ENCODE measurements around the gene ATRNL1.

The ATRNL1 gene

DNA sequence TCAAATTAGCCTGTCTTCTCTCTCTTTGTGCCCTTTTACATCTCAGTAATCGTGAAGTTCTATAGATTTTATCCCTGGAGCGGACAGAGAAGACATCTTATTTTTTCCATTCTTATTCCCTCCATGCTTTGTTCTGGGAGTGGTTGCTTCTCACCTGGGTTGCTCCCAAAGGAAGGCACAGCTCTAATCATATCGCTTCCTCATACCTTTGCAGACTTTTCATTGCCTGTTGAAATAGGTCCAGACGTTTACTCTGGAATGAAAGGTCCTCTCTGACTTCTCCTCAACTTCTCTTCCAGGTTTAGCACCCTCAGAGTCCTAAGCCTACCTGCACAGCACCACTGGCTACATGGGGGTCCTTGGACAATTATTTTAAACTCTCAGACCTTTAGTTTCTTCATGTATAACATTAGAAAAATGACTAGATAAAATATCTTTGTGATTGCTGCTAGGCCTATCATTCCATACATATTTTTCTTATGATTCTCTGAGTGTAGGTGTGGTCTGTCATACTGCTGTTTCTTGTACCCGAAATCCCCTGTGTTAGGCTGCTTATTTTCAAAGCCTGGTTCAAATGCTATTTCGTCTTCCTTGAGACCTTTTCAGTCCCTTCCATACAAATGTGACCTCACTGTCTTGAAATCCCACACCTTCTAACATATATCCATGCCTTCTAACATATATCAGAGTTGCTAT is 761.7 kb downstream of the ATRNL1 start:
- DNase-seq: no peak

DNA sequence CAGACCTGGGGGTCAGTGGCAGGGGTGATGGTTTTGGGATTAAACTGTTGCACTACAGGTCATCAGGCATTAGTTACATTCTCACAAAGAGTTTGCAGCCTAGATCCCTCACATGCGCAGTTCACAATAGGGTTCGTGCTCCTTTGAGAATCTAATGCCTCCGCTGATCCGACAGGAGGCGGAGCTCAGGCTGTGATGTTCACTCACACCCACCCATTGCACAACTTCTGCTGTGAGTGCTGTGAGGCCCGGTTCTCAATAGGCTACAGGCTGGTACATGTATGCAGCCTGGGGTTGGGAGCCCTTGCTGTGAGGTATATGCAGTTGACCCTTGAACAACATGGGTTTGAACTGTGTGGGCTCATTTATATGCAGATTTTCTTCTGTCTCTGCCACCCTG is 763.4 kb downstream of the ATRNL1 start:
- DNase-seq: no peak

DNA sequence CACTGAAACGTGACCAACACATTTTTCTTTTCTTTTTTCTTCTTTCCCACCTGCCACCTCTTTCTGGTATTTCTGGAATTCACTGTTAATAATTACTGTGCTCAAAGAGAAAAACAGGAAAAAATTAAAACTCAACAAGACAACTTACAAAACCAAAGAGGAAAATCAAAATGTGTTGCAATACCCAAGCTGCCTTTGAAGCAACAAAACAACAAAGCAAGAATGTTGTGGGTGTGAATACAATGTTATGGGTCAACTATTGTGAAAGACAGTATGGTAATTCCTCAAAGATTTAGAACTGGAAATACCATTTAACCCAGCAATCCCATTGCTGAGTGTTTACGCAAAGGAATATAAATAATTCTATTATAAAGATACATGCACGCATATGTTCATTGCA is 764.7 kb downstream of the ATRNL1 start:
- DNase-seq: no peak

DNA sequence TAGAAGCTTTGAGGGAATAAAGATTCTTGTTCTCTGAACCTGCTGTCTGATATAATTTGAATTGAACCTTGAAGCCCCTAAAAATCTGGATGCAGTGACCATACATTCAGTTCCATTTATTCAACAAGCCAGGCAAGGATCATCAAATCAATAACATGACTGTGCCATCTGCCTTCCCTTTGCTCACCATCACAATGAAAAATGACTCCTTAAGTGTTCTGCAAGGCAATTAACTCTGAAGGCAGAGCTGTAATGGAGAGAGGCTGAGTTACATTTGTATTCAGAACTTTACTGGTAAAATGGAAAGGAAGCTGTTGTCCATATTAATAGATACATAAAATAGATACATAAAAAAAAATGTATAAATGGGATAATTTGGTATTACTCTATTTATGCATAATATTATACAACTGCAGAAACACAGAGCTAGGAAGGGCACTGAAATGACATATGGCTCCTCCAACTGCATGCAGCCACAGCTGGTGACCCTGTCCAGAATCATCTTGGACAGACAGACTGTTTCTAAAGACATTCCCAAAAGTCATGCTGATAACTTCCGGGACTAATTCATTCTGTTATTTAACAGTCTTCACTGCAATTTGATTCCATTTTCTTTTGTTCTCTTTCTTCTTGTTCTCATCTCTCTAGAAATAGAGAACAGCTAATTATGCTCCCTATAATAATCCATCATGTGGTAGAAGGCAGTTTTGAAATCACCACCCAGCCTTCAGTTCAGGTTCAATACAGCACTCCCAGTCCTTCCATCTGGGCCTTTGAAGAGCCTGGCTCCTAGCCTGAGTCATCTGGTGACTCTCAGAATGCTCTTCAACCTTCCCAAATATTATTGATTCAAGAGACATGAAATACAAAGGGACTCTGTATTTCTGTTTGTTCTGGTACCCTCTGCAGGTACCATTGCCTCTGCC is 767.3 kb downstream of the ATRNL1 start:
- no peak for DNase-seq

DNA sequence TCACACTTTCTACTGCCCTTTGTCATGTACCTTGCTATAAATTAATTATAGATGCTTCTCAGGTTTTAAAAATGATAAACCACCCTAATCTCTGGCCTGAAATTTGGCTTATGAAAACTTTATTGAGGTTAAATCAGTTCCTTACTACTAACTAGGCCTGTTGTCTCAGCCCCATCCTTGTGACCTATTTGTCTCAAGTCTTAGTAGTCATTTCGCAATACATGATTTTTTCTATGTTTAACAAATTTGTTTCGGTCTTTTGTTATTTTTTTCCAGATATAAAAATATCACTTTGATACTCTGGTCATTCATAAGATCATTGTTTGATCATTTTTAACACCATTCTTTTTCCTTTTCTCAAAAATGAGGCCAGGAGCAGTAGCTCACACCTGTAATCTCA is 768.3 kb downstream of the ATRNL1 start:
- no peak for DNase-seq

DNA sequence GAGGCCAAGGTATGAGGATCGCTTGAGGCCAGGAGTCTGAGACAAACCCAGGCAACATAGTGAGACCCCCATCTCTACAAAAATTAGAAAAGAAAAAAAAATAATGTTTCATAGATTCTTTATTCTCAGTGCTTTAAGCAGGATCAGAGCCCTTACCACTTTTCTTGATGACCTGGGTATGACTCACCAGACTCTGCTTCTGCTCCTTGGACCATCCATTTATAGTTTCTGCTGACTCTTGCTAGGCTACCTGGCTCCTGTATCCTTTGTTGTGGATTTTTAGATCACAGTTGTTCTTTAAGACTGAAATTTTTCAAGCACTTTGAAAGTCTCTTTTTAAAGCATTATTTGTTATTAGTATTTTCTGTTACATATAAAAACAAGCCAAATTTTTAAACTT is 768.7 kb downstream of the ATRNL1 start:
- no peak for DNase-seq

DNA sequence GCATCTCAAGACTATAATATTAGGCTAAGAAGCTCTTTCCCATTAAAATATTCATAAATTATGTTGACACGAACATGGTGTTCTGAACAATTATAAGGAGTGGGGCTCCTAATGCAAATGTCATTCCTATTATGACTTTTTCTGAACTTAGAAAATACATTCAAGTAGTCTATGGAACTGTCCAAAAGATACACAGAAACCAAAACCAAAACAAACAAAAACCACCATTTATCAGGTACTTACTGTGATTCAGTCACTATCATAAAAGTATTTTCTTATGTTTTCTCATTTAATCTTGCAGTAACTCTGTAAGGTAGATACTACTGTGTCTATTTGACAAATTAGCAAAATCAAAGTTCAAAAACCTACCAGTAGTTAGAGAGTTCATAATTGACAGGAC is 773.0 kb downstream of the ATRNL1 start:
- DNase-seq: no peak

DNA sequence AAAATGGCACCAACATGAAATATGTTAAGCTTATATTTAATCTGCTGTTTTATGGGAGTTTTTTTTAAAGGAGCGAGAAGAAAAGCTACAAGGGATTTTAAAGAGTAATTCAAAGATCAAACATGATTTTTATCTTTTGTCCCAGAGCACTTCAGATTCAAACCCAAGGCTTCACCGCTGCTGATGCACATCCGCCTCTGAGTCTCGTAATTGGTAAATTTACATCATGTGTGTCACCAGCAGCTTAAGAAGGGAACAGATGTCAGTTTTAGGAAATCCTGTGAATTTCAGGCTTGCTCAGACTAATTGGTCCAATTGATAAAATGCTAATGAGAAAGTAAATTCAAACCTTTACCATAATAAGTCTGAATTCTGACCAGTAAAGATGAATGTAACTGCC is 773.5 kb downstream of the ATRNL1 start:
- no peak for DNase-seq

DNA sequence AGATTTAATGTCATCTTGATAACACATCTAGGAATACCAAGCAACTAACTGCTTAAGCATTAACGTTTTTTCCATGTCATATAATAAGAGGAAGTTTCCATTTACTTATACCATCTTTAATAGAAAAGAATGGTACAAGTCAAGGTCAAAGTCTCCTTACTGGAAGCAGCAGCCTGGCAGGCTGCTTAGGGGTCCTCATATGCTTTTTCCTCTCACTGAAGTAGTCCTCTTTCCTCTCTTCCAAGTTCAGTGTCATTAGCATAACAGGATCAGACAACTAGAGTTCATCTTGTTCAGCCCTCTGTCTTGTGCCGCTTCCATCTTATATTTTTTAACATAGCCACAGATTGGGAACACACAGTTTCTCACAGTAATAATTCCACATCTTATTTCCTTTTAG is 774.1 kb downstream of the ATRNL1 start:
- DNase-seq: no peak

DNA sequence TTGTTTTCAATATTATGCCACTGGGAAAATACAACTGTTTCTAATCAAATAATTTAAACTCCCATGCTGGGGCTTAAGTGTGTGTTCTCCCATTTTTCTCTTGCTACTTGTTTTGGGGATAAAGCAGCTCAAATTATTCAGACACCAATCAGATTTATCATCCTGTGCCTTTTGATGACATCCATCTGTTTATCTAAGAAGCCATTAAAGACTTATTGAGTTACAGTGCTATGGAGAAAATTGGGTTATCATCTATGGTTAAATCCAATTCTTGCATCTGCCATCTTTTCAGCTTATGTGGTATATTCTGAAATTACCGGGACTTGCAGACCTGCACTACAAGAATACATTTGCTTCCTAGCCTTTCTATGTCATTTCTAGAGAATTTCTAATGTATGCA is 778.7 kb downstream of the ATRNL1 start:
- no peak for DNase-seq

DNA sequence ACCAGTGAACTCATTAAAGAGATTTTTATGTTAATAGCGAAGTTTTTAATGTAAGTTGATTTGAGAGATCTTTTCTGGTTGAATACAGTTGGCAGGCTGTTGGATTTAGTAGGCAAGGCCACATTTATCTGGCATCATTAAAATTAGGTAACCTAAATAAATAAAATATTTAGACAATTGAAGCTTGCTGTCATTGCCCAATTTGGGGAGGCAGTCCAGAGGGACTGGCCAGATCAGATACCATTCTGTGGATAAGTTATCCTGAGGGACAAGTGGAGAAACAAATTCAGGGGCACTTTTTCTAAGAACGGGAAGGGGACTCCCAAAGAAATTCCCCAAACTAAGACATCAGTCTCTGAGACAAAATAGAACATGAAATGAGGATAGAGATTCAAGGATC is 782.0 kb downstream of the ATRNL1 start:
- DNase-seq: no peak

DNA sequence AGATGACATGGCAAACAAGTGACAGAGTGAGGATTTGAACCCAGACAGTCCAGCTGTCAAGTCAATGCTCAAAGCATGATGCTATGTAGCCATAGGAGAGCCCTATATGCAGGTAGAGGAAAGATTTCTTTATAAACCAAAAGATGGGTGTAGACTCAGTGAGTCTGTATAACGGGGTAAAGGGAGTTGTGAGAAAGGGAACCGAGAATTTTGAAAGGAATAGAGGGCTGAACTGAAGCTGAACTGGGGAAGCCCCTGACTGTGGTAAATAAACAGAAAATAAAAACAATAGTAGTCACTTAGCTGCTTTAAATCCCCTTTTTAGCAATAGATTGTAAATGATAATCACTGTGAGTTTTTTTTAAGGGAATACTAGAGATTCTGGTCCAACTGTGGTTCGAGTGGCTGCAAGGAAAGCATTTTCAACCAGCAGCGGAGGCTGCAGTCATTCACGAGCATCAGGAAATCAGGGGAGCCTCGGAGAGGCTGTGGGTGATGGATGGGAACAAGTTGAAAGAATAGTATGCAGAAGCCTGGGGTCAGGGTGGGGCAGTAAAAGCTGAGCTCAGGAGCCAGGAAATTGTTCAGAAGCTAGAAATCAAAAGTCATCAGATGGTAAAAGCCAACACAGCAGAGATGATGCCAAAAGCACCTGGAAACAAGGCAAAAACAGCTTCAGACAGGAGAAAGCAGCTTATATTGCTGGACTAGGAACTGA is 786.4 kb downstream of the ATRNL1 start:
- no peak for DNase-seq

DNA sequence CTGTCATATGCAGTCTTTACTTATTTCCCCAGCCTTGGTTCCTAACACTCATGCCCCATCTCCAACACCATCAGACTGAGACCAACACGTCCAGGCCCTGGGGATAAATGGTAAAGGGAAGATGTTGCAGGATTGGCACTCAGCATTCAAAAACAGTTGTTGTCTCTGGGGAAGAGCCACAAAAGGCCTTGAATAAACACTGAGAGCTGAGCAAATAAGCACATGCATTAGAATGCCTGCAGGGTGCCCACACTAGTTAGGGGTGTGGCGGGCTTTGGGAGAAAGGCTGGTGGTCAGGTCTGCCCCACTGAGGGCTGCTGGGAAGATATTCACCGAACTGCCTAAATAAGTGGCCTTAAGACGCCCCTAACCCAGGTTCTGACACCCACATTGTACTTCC is 788.9 kb downstream of the ATRNL1 start:
- no peak for DNase-seq

DNA sequence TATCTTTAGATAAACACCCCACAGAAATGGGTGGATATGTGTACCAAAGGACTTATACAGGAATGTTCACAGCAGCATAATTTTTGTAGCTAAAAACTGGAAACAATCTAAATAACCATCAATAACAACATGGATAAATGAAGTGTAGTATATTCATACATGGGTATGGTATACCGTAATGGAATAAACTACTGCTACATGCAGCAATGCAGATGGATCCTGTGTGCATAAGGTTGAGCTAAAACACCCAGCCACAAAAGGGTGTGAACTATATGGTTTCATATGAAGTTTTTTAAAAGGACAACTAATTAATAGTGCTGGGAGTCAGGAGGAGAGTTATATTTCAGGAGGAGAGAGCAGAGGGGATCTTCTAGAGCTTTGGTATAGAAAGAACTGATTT is 790.2 kb downstream of the ATRNL1 start:
- no peak for DNase-seq

DNA sequence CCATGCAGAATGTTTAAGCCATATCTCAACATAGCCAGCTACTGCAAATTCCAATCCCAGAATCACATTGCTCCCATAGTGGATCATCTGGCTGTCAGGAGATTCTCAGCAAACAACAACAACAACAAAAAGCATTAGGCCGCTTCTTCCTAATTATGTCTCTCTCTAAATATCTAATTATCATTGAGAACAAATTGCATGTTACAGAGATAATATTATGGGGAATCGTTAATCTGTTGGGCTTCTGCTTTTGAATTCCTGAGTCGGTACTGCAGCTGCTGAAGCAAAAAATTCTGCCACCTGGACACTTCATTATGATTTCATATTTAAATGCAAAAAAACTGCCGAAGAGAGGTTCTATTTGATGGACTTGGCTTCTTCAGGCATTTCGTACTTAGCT is 791.2 kb downstream of the ATRNL1 start:
- DNase-seq: no peak

DNA sequence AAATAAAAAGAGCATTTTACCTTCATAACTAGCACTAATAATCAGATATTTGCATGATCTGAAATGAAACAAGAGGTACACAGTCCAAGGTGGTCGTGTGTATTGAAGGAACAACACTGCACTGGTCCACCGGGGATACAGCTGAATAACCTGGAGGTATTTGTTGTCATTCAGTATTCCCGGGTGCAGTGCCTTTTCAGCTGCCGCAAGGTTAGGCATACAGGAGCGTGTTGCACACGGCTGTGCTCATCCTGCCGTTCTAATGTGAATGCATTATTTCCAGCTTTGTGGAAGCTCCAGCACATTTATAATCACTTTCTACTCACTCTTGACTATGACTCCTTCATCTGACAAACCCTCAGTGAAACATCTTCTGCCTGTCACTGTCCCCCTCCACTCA is 802.0 kb downstream of the ATRNL1 start:
- no peak for DNase-seq

DNA sequence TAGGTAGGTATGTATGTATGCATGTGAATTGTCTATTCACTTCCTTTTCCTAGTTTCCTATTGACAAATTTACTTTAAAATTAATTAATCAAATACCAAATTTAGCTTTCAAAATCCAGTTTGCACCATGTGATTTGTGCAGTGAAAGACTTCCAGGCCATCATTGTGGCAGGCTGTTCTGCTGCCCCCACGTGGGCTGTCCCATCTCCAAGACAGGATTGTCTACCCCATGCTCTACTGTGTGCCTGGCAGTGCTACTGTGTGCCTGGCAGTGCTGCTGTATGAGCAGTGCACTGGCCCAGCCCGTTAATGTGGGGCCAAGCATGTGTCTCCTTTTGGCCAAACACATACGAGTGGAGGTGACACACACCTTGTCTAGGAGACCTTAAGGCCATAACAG is 805.1 kb downstream of the ATRNL1 start:
- DNase-seq: no peak

DNA sequence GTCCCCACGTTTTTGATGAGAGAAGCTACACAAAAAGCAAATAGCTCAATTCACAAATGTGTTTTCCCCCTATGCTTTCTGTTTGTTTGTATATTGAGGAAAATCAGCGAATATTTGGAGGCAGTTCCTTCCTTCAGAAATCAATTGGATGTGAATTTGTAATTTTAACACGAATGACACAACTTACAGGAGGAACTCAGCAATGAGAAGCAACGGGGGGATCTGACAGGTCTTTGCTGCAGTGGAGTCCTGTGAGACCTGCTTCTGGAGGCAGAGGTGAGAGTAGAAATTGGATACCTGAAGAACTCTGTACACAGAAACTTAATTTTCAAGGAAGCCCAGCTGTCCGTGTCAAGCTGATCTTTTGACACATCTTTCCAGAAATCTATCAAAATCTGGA is 809.4 kb downstream of the ATRNL1 start:
- no peak for DNase-seq

DNA sequence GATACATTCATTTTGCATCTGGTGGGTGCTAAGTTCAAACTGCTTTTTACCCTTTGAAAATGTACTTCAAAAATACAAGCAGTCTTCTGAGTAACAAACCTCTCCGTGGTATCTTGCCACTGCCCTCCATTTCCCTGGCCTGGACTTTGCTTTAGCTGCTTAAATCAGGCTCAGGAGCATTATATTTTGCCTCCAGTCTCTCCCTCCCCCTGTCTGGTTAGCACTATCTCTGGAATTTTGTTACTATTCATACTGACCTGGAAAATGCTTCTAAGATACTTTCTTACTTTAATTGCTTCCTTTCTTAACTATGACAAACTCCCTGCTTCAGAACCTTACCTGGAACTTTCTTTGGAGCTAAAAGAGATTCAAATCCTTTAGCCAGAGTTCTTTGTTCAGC is 810.0 kb downstream of the ATRNL1 start:
- DNase-seq: no peak

DNA sequence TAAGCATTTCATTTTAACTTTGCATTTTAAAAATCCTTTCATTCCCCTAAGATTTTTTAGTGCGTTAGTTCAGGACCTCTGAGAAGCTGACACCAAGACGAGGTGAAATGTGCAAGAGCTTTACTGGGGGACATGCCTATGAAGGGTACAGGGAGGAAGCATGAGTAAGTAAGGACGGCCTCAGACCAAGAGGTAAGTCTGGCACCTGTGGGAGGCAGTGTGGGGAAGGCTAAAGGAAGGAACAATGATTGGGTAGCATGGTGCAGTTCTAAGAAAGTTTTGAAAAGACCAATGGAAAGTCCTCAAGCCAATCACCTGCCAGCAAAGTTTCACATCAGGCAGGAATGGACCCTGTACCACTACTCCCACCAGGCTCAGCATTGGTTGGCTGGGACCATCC is 810.7 kb downstream of the ATRNL1 start:
- no peak for DNase-seq

DNA sequence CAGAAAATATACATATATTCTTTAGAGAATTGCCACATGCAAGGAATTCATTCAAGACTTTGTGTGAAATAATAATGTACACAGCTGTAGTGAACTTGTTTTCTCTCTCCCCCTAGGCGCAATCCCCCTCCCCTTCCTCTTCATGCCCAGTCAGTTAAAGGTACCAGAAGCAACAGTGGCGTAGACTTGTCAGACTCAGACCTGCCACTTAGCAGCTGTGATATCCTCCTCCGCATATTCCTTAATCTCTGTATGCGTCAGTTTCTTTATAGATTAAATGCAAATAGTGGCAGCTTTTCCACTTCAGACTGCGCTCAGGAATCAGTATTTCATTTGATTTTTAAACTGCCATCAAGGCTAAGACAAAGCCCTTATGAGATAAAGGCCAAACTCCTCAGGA is 815.9 kb downstream of the ATRNL1 start:
- no peak for DNase-seq

DNA sequence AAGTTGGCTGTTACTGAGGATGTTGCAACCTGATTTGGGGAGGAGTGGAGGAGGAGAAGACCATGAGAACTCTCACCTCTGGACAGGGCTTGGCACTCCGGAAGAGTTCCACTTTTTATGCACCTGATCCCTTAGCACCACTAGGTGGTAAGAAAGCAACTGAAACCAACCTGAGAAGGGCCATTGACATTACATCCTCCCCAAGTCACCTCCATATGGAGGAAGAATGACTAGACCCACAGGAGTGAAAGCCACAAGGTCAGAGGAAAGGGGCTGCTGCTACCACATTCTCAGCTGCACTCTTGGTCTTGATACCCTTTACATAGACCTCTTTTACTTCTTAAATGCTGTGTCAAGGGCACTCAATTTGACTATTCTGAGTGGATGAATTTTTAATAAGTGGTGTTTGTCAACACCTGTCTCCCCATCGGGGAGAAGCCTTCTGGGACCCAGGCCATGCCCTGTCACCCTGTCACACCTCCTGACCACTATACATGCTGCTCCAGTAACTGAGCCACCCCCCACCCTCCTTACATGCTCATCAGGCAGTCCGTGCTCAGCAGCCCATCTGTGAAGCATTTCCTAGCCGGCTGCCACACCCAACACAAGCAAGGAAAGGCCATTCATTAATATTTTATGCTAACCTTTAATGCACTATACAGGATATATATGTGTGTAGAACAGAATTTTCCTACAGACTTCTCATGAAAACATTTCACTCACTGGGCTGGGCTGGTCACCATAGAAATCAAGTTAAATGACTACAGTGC is 817.0 kb downstream of the ATRNL1 start:
- no peak for DNase-seq

DNA sequence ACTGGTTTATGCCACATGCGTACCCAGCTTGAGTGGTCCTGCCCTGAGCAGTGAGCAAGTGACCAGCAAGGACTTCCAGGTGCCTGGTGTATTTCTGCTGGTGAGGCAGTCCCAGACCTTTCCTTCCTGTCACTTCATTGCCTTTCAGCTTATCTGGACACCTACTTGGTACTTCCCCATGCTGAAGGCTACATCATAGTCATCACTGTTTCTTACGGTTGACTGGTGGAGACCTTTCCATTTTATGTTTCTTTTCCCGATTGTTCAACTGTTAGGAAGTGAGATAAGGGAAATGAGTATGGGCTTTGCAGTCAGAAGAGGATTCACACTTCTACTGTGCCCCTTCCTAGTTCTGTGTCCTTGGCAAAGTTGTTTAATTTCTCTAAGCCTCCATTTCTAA is 821.3 kb downstream of the ATRNL1 start:
- DNase-seq: no peak

All from T-helper 2 cell (primary cell).